ENCODE results near the gene CD69.

Gene CD69

GRCh38 chr12:9729082-9729481, 31.6 kb downstream of the CD69 start:
- no peak for TF ChIP-seq CTCF (IDR thresholded peaks at IDR 0.05; ENCODE audit: low read depth, low read length, missing control alignments)
- H3K36me3 ChIP-seq (replicated peaks) = no peaks in the 10 kb centered on the region
- in situ Hi-C loops (cut with HindIII; ENCODE audit: low pct_ligation_motif_present, low sequenced_read_pairs) = no loop called here
- no peaks in the 10 kb centered on the region for H3K27me3 ChIP-seq (replicated peaks)
- DNase-seq = no peak
- no peak overlapping the region for H3K4me3 ChIP-seq (ENCODE audit: low read depth, low read length)
- no peak overlapping the region for H3K27ac ChIP-seq

DNA sequence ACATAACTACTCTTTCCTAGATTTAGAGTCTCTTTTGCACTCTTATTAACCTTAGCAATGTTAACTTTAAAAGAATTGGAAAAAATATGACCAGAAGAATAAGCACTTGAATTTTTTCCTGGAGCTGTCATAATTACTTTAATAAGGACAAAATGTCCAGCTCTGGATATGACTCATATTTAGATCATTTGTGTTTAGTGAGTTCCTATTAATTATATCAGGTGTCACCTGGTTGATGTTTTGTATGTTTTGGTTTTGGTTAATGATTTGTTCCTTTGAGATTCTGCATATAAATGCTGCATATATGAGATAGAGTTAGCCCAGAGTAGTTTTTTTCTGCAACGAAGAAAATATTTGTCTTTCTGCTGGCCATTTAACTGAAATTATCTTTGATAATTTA, 32.9 kb downstream of the CD69 start:
- H3K4me3 ChIP-seq (ENCODE audit: low read depth, low read length) = no peak overlapping the region
- TF ChIP-seq CTCF (IDR thresholded peaks at IDR 0.05; ENCODE audit: low read depth, low read length, missing control alignments) = no peak
- in situ Hi-C loops (cut with HindIII; ENCODE audit: low pct_ligation_motif_present, low sequenced_read_pairs) = no loop called here
- no peak overlapping the region for H3K27ac ChIP-seq
- no peaks in the 10 kb centered on the region for H3K36me3 ChIP-seq (replicated peaks)
- DNase-seq = no peak
- no peaks in the 10 kb centered on the region for H3K27me3 ChIP-seq (replicated peaks)

GRCh38 chr12:9725213-9725870, 35.4 kb downstream of the CD69 start:
- no peak for DNase-seq
- in situ Hi-C loops (cut with HindIII; ENCODE audit: low pct_ligation_motif_present, low sequenced_read_pairs) = no loop called here
- no peak for TF ChIP-seq CTCF (IDR thresholded peaks at IDR 0.05; ENCODE audit: low read depth, low read length, missing control alignments)

GRCh38 chr12:9724023-9724422, 36.7 kb downstream of the CD69 start:
- DNase-seq = no peak
- no peak for TF ChIP-seq CTCF (IDR thresholded peaks at IDR 0.05; ENCODE audit: low read depth, low read length, missing control alignments)
- H3K4me3 ChIP-seq (ENCODE audit: low read depth, low read length) = no peak overlapping the region
- no peaks in the 10 kb centered on the region for H3K27me3 ChIP-seq (replicated peaks)
- in situ Hi-C loops (cut with HindIII; ENCODE audit: low pct_ligation_motif_present, low sequenced_read_pairs) = no loop called here
- H3K27ac ChIP-seq = no peak overlapping the region
- no peaks in the 10 kb centered on the region for H3K36me3 ChIP-seq (replicated peaks)

More at GRCh38 chr12:9725213-9725870, 35.4 kb downstream of the CD69 start:
- no peaks in the 10 kb centered on the region for H3K36me3 ChIP-seq (replicated peaks)
- H3K27me3 ChIP-seq (replicated peaks) = no peaks in the 10 kb centered on the region
- H3K27ac ChIP-seq = no peak overlapping the region
- H3K4me3 ChIP-seq (ENCODE audit: low read depth, low read length) = no peak overlapping the region

- in situ Hi-C loops (cut with HindIII; ENCODE audit: low pct_ligation_motif_present, low sequenced_read_pairs) = no loop called here
- no peaks in the 10 kb centered on the region for H3K27me3 ChIP-seq (replicated peaks)
- H3K27ac ChIP-seq = no peak overlapping the region
- DNase-seq = no peak
- no peak overlapping the region for H3K4me3 ChIP-seq (ENCODE audit: low read depth, low read length)
- no peaks in the 10 kb centered on the region for H3K36me3 ChIP-seq (replicated peaks)
- TF ChIP-seq CTCF (IDR thresholded peaks at IDR 0.05; ENCODE audit: low read depth, low read length, missing control alignments) = no peak
These were observed 39.2 kb downstream of the CD69 start for GRCh38 chr12:9721394-9722092.
